Esophagus muscularis mucosa (tissue), 4 donors: ENCODE results near the gene ZNFX1. TPM values are rescaled to one million over a fixed set of nuclear protein-coding genes. Genes with fewer than 3 reads are reported as not detected.

Experiments used
- DNase-seq: peaks from one replicate; pipeline ENCODE4 v3.0.0-alpha.2; 2017; ENCODE audit errors: extremely low spot score
- H3K27ac ChIP-seq, 4 donors: fragments of 200-600 bp; sonication (generic); replicated peaks in 1 of 4; 1 replicate in 3 of 4; 2 replicates in 1 of 4; pipeline ENCODE4 v1.5.1; 2016 to 2019; ENCODE audit warnings: mild to moderate bottlenecking in 1 of 4
- H3K27me3 ChIP-seq, 4 donors: fragments of 200-600 bp; sonication (generic); one replicate each; pipeline versions ENCODE4 v1.5.1 to v1.6.0; 2016 to 2019
- H3K36me3 ChIP-seq, 4 donors: fragments of 200-600 bp; sonication (generic); one replicate each; pipeline ENCODE4 v1.5.1; 2016 to 2019
- H3K4me1 ChIP-seq, 4 donors: fragments of 200-600 bp; sonication (generic); one replicate each; pipeline ENCODE4 v1.5.1; 2016 to 2019
- H3K4me3 ChIP-seq, 4 donors: fragments of 200-600 bp; sonication (generic); 1 replicate in 2 of 4; 2 replicates in 2 of 4; pipeline ENCODE4 v1.5.1; 2016 to 2019; ENCODE audit warnings: mild to moderate bottlenecking in 4 of 4, moderate library complexity in 1 of 4
- H3K9me3 ChIP-seq, 4 donors: fragments of 200-600 bp; sonication (generic); 1 replicate in 3 of 4; 2 replicates in 1 of 4; pipeline ENCODE4 v1.5.1; 2016 to 2019
- CTCF ChIP-seq, 3 experiments: fragments of 200-600 bp in 2 of 3; fragments of 450-650 bp in 1 of 3; sonication (generic) in 2 of 3; IDR thresholded peaks; one replicate each; pipeline ENCODE4 v1.5.1; 2017 to 2019; ENCODE audit warnings: antibody characterized with exemption in 3 of 3, mild to moderate bottlenecking in 2 of 3, moderate library complexity in 1 of 3
- EP300 ChIP-seq: sonication (generic); formaldehyde crosslinking; IDR thresholded peaks from one replicate; pipeline ENCODE4 v1.6.1; 2017; ENCODE audit warnings: antibody characterized with exemption
- POLR2A ChIP-seq: fragments of 450-650 bp; IDR thresholded peaks from one replicate; pipeline ENCODE4 v1.6.1; 2017; ENCODE audit warnings: antibody characterized with exemption, moderate library complexity, mild to moderate bottlenecking, low read depth
- POLR2AphosphoS5 ChIP-seq, 2 donors: sonication (generic); formaldehyde crosslinking; IDR thresholded peaks; one replicate each; pipeline ENCODE4 v1.6.1; 2017; ENCODE audit warnings: antibody characterized with exemption in 2 of 2
- whole genome bisulfite sequencing: methylation state at CpG from one replicate; pipeline ENCODE4 v1.1.5; 2018; 5-methylcytosine and 5-hydroxymethylcytosine counted together
- intact Hi-C: fragments of 100-400 bp; cut with DNase I; formaldehyde crosslinking; loops from one replicate; pipeline ENCODE4 v1.15.1; 2023
- total RNA-seq, 4 donors: library from RNA; depleted of rRNA; stranded (reverse); fragments of >200 nt; gene quantifications; one replicate each; pipeline versions ENCODE4 v1.1.0 to v1.2.1, GENCODE V29; 2016

ZNFX1 gene
- total RNA-seq, 4 donors from 2014 or later = 35.7 to 46.7 (median 41.3) TPM

- no peaks in the 10 kb centered on the region for H3K27me3 ChIP-seq
- peaks cover 10 to 67% (median 54%) of the 10 kb centered on the region in 4 donors for H3K36me3 ChIP-seq
- WGBS = 86% methylated on average over 8 of the region's 8 CpGs
- intact Hi-C loops = no loop called here
- no peak overlapping the region for H3K27ac ChIP-seq
- peaks cover 30 to 79% (median 68%) of the 10 kb centered on the region in 4 donors for H3K4me1 ChIP-seq
- H3K9me3 ChIP-seq = no peaks in the 10 kb centered on the region
- TF ChIP-seq POLR2AphosphoS5 (IDR thresholded peaks at IDR 0.05) (no peak), EP300 (no peak), POLR2A (no peak), CTCF (IDR thresholded peaks at IDR 0.05) (no peak)
- H3K4me3 ChIP-seq = no peak overlapping the region
- no peak for DNase-seq
Observed at GRCh38 chr20:49273696-49274277, 4.1 kb downstream of the ZNFX1 start.

GRCh38 chr20:49272654-49273053 lies 5.2 kb downstream of the ZNFX1 start:
- 84% methylated on average over 1 of the region's 1 CpG for WGBS

GRCh38 chr20:49270736-49271135 lies 7.1 kb downstream of the ZNFX1 start:
- intact Hi-C loops = no loop called here
- H3K27ac ChIP-seq = no peak overlapping the region
- DNase-seq = no peak
- 88% methylated on average over 5 of the region's 5 CpGs for WGBS
- H3K36me3 ChIP-seq = peaks cover 10 to 80% (median 60%) of the 10 kb centered on the region in 4 donors
- no peaks in the 10 kb centered on the region for H3K27me3 ChIP-seq
- no peak overlapping the region for H3K4me3 ChIP-seq
- TF ChIP-seq POLR2A (no peak), POLR2AphosphoS5 (IDR thresholded peaks at IDR 0.05) (no peak), CTCF (IDR thresholded peaks at IDR 0.05) (no peak), EP300 (no peak)
- no peaks in the 10 kb centered on the region for H3K9me3 ChIP-seq
- peaks cover 39 to 90% (median 81%) of the 10 kb centered on the region in 4 donors for H3K4me1 ChIP-seq

More at GRCh38 chr20:49272654-49273053, 5.2 kb downstream of the ZNFX1 start:
- TF ChIP-seq POLR2AphosphoS5 (IDR thresholded peaks at IDR 0.05) = no peak
- no peak for TF ChIP-seq EP300
- no peak for TF ChIP-seq CTCF (IDR thresholded peaks at IDR 0.05)
- TF ChIP-seq POLR2A = no peak
- Histone ChIP-seq H3K4me1 (peaks cover 36 to 90% (median 80%) of the 10 kb centered on the region in 4 donors), H3K9me3 (no peaks in the 10 kb centered on the region), H3K36me3 (peaks cover 10 to 77% (median 55%) of the 10 kb centered on the region in 4 donors), H3K4me3 (no peak overlapping the region), H3K27ac (no peak overlapping the region), H3K27me3 (no peaks in the 10 kb centered on the region)
- DNase-seq = no peak
- intact Hi-C loops = no loop called here

DNA sequence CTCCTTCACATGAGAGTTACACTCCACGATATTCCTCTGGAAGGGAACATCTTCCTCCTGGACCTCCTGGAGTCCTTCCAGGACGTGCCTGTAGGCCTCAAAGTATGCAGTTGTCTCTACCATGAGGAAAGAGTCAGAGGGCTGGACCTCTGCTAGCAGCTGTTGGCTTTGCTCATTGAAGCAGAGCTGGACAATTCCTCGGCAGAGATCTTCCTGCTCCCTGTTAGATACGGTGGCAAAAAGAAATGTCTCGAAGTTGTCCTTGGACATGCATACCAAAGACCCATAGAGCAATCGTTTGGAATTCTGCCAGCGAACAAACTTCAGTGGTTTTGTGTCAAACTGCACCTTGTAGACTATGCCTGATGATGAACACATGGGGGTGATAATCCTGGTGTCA lies 7.7 kb downstream of the ZNFX1 start:
- 70% methylated on average over 7 of the region's 7 CpGs for WGBS
- intact Hi-C loops = no loop called here
- H3K36me3 ChIP-seq = peaks cover 10 to 81% (median 59%) of the 10 kb centered on the region in 4 donors
- H3K27me3 ChIP-seq = no peaks in the 10 kb centered on the region
- no peak for DNase-seq
- H3K4me1 ChIP-seq = peaks cover 36 to 86% (median 76%) of the 10 kb centered on the region in 4 donors
- TF ChIP-seq POLR2A = no peak
- no peaks in the 10 kb centered on the region for H3K9me3 ChIP-seq
- H3K4me3 ChIP-seq = peak overlapping the region in 1 of 4 donors; percentile 22
- no peak overlapping the region for H3K27ac ChIP-seq

DNA sequence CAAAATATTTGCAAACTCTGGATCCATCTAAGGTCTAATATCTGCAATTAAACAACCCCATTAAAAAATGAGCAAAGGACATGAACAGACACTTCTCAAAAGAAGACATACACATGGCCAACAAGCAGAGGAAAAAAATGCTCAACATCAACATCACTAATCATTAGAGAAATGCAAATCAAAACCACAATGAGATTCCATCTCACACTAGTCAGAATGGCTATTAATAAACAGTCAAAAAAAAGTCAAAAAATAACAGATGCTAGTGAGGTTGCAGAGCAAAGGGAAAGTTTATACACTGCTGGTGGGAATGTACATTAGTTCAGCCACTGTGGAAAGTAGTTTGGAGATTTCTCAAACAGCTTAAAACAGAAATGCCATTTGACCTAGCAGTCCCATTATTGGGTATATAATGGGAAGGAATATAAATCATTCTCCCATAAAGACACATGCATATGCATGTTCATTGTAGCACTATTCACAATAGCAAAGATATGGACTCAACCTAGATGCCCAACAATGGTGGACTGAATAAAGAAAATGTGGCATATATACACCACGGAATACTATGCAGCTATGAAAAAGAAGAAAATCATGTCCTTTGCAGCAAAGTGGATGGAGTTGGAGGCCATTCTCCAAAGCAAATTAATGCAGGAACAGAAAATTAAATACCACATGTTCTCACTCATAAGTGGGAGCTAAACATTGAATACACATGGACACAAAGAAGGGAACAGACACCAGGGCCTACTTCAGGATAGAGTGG lies 9.1 kb downstream of the ZNFX1 start:
- H3K4me1 ChIP-seq = peaks cover 36 to 78% (median 67%) of the 10 kb centered on the region in 4 donors
- no peaks in the 10 kb centered on the region for H3K9me3 ChIP-seq
- no peak for TF ChIP-seq CTCF (IDR thresholded peaks at IDR 0.05)
- no peak for TF ChIP-seq EP300
- no peak for TF ChIP-seq POLR2A
- TF ChIP-seq POLR2AphosphoS5 (IDR thresholded peaks at IDR 0.05) = no peak
- H3K36me3 ChIP-seq = peaks cover 24 to 84% (median 65%) of the 10 kb centered on the region in 4 donors
- 100% methylated on average over 1 of the region's 1 CpG for WGBS
- H3K27ac ChIP-seq = no peak overlapping the region
- H3K4me3 ChIP-seq = peak overlapping the region in 3 of 4 donors; percentile 3 to 24 (median 6)
- intact Hi-C loops = no loop called here
- no peaks in the 10 kb centered on the region for H3K27me3 ChIP-seq
- DNase-seq = no peak
